Measurements from ENCODE around the gene FPGT.
"Not testable (repeated sequence)": the region's sequence is repeated elsewhere in the genome, so short reads cannot be mapped to it uniquely, and the experiment has no call there.

Gene FPGT

GRCh38 chr1:74247881-74248528 lies 50.0 kb downstream of the FPGT start:
- ChIA-PET POLR2A (no interaction called here), CTCF (interaction anchor here (1.4 kb wide), 1 partner anchor 11 kb away, joined by 5 read pairs; no protein-coding TSS in a partner anchor)
- no peak for DNase-seq (ENCODE audit: extremely low spot score)
- TF ChIP-seq CTCF (IDR thresholded peaks at IDR 0.05; ENCODE audit: control extremely low read depth, extremely low read depth, low read depth, missing control alignments): no peak

- CTCF ChIA-PET: interaction anchor here (0.7 to 1.5 kb wide), 2 partner anchors 12 to 31 kb away, joined by 3 to 5 read pairs; no protein-coding TSS in a partner anchor
- POLR2A ChIA-PET; DNase-seq (ENCODE audit: extremely low spot score): not testable (repeated sequence)
Measured at GRCh38 chr1:74253243-74253824, 55.3 kb downstream of the FPGT start.
